A549 treated with AZD9567 at 1 μM for 4 hours (cell line): ENCODE measurements around the gene GTF2H3. TPM values are rescaled to one million over a fixed set of nuclear protein-coding genes. Genes with fewer than 3 reads are reported as not detected.

ENCODE experiments used
- total RNA-seq: library from RNA; stranded (reverse); fragments of 200-300 nt; extraction: Qiagen RNA extraction; gene quantifications from 5 replicates; pipeline ENCODE4 v1.2.3, GENCODE V29; 2022; ENCODE audit not compliant: insufficient read depth

Gene GTF2H3
- 24.2 to 62.1 TPM (median 29.8 TPM) in 5 replicates for total RNA-seq

DNA sequence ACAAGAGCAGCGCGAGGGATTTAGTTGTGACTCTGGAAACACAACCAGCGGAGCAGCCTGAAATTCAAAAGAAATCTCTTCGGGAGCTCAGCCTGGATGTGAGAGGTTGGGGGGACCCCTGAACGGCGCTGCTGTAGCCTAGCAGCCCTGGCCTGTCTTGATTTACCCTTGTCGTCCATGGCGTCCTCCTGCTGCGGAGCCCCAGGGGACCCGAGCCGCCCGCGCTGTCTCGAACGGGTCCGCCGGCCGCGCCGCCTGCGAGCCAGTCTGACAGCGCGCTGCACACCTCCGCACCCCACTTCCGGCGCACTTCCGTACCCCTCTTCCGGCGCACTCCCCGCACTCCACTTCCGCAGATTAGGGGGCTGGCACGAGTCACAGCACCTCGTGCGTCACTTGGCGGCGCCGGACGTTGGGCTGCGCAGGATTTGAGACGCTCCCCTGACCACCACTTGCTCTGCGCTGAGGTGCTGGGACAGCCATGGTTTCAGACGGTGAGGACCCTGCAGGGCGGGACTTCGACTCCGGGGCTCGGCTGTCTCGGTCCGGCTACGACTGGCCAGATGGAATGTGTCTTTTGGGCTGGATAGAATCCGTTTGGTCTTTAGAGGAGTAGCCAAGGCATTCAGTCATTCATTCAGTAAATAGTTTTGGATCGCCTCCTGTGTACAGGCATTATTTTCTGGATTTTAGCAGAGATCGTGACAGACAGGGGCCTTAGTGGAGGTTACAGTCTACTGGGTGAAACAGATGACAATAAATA is at the start of gene GTF2H3, which contains the start of gene EIF2B1:
Gene GTF2H3, plus strand, starts transcription at position 451 of the 763 bp plus-strand sequence. Its CDS starts 31 bp downstream, at position 482.
Gene EIF2B1, minus strand, starts transcription at position 308 of the 763 bp plus-strand sequence. Its CDS starts 129 bp downstream, at position 179.

DNA sequence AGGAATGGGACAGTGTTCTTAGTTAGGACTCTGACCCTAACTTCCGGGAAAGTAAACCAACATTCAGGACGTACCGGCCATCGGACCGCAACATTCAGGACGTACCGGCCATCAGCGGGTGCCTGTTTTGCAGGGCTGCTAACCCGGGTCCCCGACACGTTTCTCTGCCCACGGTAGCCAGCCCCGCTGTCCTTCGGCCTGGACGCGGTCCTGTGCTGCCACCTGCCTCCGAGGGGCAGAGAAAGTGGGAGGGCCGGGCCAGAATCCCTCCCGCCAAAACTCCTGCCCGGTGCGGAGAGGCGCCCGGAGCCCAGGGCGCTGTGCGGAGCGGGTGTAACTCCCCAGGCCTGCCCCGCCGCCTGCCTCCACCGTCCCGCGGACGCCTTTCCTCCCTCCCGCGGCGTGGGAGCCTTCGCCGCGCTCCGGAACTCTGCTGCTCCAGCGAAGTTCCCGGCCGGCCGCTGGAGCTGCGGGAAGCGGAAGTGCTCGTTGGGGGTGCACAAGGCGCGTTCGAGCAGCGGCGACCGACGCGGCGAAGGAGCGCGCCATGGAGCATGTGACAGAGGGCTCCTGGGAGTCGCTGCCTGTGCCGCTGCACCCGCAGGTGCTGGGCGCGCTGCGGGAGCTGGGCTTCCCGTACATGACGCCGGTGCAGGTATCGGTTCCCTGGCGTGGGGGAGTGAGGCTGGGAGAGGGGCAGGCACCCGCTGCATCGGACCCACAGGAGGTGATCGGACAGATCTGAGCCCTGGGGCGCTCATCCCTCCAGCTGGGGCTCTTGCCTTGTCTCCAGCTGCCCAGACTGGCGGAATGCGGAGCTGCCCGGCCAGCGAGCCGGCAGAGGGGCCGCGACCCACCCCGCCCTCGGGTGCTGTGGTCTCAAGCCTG is 31.8 kb upstream of the GTF2H3 start, which contains the start of gene DDX55:
Gene DDX55, plus strand, starts transcription at position 498 of the 888 bp plus-strand sequence. Its CDS starts 50 bp downstream, at position 548.

DNA sequence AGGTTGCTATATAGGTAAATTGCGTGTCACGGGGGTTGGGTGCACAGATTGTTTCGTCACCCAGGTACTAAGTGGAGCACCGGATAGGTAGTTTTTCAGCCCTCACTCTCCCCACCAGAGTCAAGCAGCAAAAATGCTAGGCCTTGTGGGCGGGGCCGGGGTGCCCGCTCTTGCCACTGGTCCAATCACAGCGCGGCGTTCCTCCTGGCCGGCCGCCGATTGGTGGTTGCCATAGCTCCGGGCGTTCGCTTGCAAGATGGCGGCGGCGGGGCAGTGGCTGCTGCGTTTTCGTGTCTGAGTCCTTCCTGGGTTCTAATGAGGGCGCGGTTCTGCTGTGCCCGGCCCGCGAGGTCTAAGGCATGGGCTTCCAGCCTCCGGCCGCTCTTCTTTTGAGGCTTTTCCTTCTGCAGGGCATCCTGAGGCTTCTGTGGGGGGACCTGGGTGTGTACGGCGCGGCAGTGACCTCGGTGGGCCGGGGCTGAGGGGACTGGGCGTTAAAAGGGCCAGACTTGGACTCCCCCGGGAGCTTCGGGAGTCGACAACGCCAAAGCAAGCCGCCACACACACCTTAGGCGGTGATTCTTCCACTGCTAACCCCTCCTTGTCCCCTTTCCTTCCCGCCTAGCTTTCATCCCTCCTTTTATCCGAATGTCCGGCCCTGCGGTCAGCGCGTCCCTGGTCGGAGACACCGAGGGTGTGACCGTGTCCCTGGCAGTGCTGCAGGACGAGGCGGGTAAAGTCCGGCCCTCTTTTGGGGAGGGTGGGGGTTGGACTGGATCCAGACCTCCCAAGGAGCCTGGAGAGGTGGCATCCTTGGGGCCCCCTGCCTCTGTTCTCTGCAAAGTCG is 37.5 kb downstream of the GTF2H3 start, which contains the start of gene TCTN2:
Gene TCTN2, plus strand, starts transcription at position 232 of the 847 bp plus-strand sequence. Its CDS starts 128 bp downstream, at position 360.

Other genes starting within 250 kb of the GTF2H3 start
- 45.8 to 56.9 TPM (median 50.5 TPM) in 5 replicates for gene KMT5A, start 249.7 kb upstream of the GTF2H3 start, total RNA-seq
- gene RILPL2, start 197.1 kb upstream of the GTF2H3 start, total RNA-seq: 1.5 to 2.0 TPM (median 1.7 TPM) in 5 replicates
- gene SNRNP35, start 175.7 kb upstream of the GTF2H3 start, total RNA-seq: 16.0 to 17.0 TPM (median 16.2 TPM) in 5 replicates
- 10.9 to 14.5 TPM (median 13.7 TPM) in 5 replicates for gene RILPL1, start 100.1 kb upstream of the GTF2H3 start, total RNA-seq
- 179 to 207 TPM (median 190 TPM) in 5 replicates for gene TMED2, start 49.3 kb upstream of the GTF2H3 start, total RNA-seq
- gene DDX55, start 31.7 kb upstream of the GTF2H3 start, total RNA-seq: 32.8 to 41.9 TPM (median 33.0 TPM) in 5 replicates
- 35.2 to 42.6 TPM (median 35.9 TPM) in 5 replicates for gene EIF2B1, start 143 bp upstream of the GTF2H3 start, total RNA-seq
- 11.1 to 17.5 TPM (median 11.6 TPM) in 5 replicates for gene TCTN2, start 37.3 kb downstream of the GTF2H3 start, total RNA-seq
- 19.7 to 28.1 TPM (median 23.7 TPM) in 5 replicates for gene ATP6V0A2, start 78.5 kb downstream of the GTF2H3 start, total RNA-seq
- gene DNAH10, start 128.5 kb downstream of the GTF2H3 start, total RNA-seq: 0.13 to 0.30 TPM (median 0.22 TPM) in 4 of 5 replicates, not detected in the other